ENCODE measurements around the gene ADCY2. TPM values are rescaled to one million over a fixed set of nuclear protein-coding genes. Genes with fewer than 3 reads are reported as not detected.

The ADCY2 gene
- total RNA-seq, 1 experiment from 2014 or later: 31.3 TPM

DNA sequence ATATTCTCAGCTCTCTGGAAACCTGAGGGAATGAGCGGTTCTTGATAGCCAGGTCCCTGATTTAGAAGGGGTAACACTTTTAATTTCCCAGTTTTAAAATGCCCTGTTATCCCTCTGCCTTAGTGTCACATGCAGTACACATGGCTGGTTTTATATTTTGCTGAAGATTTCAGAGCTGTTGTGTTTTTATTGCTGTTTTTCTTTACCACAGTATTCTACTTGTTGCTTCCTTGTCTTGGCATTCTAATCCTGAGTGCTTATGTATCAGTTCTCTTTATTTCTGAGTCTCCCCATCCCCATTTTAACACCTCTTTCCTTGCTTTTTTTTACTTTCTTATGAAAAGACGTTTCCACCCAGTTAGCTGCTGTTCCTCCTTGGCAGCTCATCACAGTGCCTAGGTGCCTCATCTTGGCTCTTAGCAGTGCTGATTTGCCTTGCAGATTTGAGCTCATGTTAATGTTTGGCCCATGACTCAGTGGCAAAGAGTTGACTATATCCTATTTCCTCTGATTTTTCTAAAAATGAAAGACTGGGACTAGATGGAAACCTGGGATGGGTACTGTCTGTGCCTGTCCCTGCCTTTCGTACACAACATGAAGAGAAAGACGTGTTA, 476.7 kb downstream of the ADCY2 start:
- Histone ChIP-seq H3K56ac (ENCODE audit: insufficient read length, low read depth, low read length) (no peak overlapping the region), H4K5ac (ENCODE audit: insufficient read length, low read depth, low read length) (no peak overlapping the region), H3K27ac (ENCODE audit: insufficient read length, low read depth, low read length) (no peak overlapping the region), H2AFZ (ENCODE audit: low read length) (no peak overlapping the region), H3K9me3 (ENCODE audit: control insufficient read depth, low read depth, low read length) (no peaks in the 10 kb centered on the region), H3K79me2 (ENCODE audit: insufficient read depth, low read length) (peaks cover 22% of the 10 kb centered on the region), H3K18ac (ENCODE audit: insufficient read length, low read depth, low read length) (no peak overlapping the region), H4K20me1 (ENCODE audit: control insufficient read depth, insufficient read depth, insufficient read length) (no peaks in the 10 kb centered on the region), H3K4me2 (ENCODE audit: insufficient read depth, insufficient read length, low read length) (no peak overlapping the region), H4K8ac (replicated peaks; ENCODE audit: insufficient read length, low read depth, low read length) (no peak overlapping the region), H2BK15ac (ENCODE audit: low read depth, low read length) (no peak overlapping the region), H3K9ac (ENCODE audit: extremely low read depth, insufficient read length, low read length) (no peak overlapping the region), H3K27me3 (ENCODE audit: insufficient read depth, low read length) (no peaks in the 10 kb centered on the region), H2BK5ac (ENCODE audit: insufficient read length, low read length) (no peak overlapping the region), H3T11ph (ENCODE audit: low read length) (no peak overlapping the region), H3K23ac (ENCODE audit: insufficient read length, low read depth, low read length) (no peak overlapping the region), H3K4me1 (ENCODE audit: insufficient read depth, low read length) (no peaks in the 10 kb centered on the region), H4K91ac (ENCODE audit: insufficient read length, low read depth, low read length) (no peak overlapping the region), H3K79me1 (ENCODE audit: insufficient read depth, low read depth, low read length, poor library complexity, severe bottlenecking) (peaks cover 4% of the 10 kb centered on the region), H2BK120ac (ENCODE audit: low read depth, low read length, poor library complexity, severe bottlenecking) (no peak overlapping the region), H2AK5ac (ENCODE audit: insufficient read length, low read length) (no peak overlapping the region), H2BK20ac (ENCODE audit: low read depth, low read length, poor library complexity, severe bottlenecking) (no peak overlapping the region), H3K4ac (ENCODE audit: low read depth, low read length) (no peak overlapping the region), H3K14ac (ENCODE audit: insufficient read depth, low read length) (no peak overlapping the region), H2BK12ac (ENCODE audit: insufficient read length, low read depth, low read length) (no peak overlapping the region), H3K23me2 (ENCODE audit: insufficient read length, low read depth, low read length, poor library complexity, severe bottlenecking) (peaks cover 4% of the 10 kb centered on the region)
- H3K4me1 Mint-ChIP-seq: peaks cover 18% of the 10 kb centered on the region in 2 experiments
- peaks cover 14 to 61% (median 45%) of the 10 kb centered on the region in 3 experiments for H3K36me3 Mint-ChIP-seq (ENCODE audit: insufficient read depth in 1 of 3, low read depth in 3 of 3)
- peak overlapping the region; percentile 4 to 63 (median 10); a peak in 2 of 7 replicates for H3K27ac Mint-ChIP-seq
- no peaks in the 10 kb centered on the region for H3K9me3 Mint-ChIP-seq
- DNase-seq: no peak
- H3K27me3 Mint-ChIP-seq (ENCODE audit: low read depth): no peaks in the 10 kb centered on the region
- TF ChIP-seq, protein P1, sequence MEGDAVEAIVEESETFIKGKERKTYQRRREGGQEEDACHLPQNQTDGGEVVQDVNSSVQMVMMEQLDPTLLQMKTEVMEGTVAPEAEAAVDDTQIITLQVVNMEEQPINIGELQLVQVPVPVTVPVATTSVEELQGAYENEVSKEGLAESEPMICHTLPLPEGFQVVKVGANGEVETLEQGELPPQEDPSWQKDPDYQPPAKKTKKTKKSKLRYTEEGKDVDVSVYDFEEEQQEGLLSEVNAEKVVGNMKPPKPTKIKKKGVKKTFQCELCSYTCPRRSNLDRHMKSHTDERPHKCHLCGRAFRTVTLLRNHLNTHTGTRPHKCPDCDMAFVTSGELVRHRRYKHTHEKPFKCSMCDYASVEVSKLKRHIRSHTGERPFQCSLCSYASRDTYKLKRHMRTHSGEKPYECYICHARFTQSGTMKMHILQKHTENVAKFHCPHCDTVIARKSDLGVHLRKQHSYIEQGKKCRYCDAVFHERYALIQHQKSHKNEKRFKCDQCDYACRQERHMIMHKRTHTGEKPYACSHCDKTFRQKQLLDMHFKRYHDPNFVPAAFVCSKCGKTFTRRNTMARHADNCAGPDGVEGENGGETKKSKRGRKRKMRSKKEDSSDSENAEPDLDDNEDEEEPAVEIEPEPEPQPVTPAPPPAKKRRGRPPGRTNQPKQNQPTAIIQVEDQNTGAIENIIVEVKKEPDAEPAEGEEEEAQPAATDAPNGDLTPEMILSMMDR (conservative IDR thresholded peaks at IDR 0.05): no peak
- WGBS (ENCODE audit: extremely low coverage, insufficient read length, low lambda C conversion rate): no CpG with 5 or more reads among the region's 4 CpGs
- no peak overlapping the region for H3K4me3 Mint-ChIP-seq

All from H9 (cell line).